Glutamatergic neuron (in vitro differentiated cells): ENCODE data around the gene ENDOU. TPM values are rescaled to one million over a fixed set of nuclear protein-coding genes. Genes with fewer than 3 reads are reported as not detected.

ENCODE experiments used
- DNase-seq: peaks from one replicate; pipeline ENCODE4 v3.0.0; 2022
- H3K27ac Mint-ChIP-seq: one replicate; pipeline ENCODE4 v1.8.0; 2020; ENCODE audit warnings: mild to moderate bottlenecking, mixed read lengths, inconsistent platforms; ENCODE audit not compliant: unreplicated experiment
- H3K27me3 Mint-ChIP-seq: one replicate; pipeline ENCODE4 v1.8.0; 2020; ENCODE audit warnings: mild to moderate bottlenecking, moderate library complexity, mixed read lengths, inconsistent platforms; ENCODE audit not compliant: unreplicated experiment
- H3K36me3 Mint-ChIP-seq: one replicate; pipeline ENCODE4 v1.8.0; 2020; ENCODE audit warnings: mild to moderate bottlenecking, mixed read lengths, inconsistent platforms; ENCODE audit not compliant: unreplicated experiment
- H3K4me1 Mint-ChIP-seq: one replicate; pipeline ENCODE4 v1.8.0; 2020; ENCODE audit warnings: mild to moderate bottlenecking, low read depth, mixed read lengths, inconsistent platforms; ENCODE audit not compliant: unreplicated experiment
- H3K4me3 Mint-ChIP-seq: one replicate; pipeline ENCODE4 v1.8.0; 2020; ENCODE audit warnings: mild to moderate bottlenecking, mixed read lengths, inconsistent platforms; ENCODE audit not compliant: unreplicated experiment
- H3K9me3 Mint-ChIP-seq: one replicate; pipeline ENCODE4 v1.8.0; 2020; ENCODE audit warnings: mild to moderate bottlenecking, moderate library complexity, mixed read lengths, inconsistent platforms; ENCODE audit not compliant: unreplicated experiment
- total RNA-seq: library from RNA; stranded (reverse); fragmentation: NEBNext Ultra II Directional; extraction: Animal tissue kit (Norgen Biotek cat#: 25700); gene quantifications from one replicate; pipeline ENCODE4 v1.2.1, GENCODE V29; 2021; ENCODE audit not compliant: unreplicated experiment
- TF ChIP-seq, protein P1 (sequence below): fragments of 200-600 bp; sonication (generic); IDR thresholded peaks from one replicate; pipeline ENCODE4 v1.5.0; 2021; ENCODE audit not compliant: partially characterized antibody, unreplicated experiment

ENDOU gene
- total RNA-seq, 1 donor from 2014 or later: not detected

DNA sequence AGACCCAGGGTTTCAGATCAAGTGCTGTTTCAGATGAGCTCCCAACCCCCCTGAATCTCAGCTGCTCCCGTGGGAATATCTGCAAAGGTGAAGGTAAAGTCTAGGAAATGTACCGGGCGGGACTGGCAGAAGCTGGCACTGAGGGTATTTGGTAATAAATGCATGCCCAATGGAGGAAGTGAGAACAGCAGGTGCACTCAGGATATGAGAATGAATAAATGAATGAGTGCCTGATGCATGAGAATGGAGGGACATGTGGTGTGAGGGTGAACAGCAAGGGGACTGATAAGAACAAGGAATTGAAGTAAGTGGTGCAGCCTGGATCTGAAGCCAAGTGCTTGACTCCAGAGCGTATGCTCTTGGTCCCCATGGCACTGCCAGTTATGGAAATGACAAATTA lies 21.8 kb upstream of the ENDOU start:
- Mint-ChIP-seq H3K4me1 (peaks cover 9% of the 10 kb centered on the region), H3K36me3 (no peaks in the 10 kb centered on the region), H3K27ac (peak overlapping the region; percentile 46), H3K27me3 (peaks cover 17% of the 10 kb centered on the region), H3K9me3 (peaks cover 12% of the 10 kb centered on the region), H3K4me3 (no peak overlapping the region)
- no peak for DNase-seq
- TF ChIP-seq, protein P1, sequence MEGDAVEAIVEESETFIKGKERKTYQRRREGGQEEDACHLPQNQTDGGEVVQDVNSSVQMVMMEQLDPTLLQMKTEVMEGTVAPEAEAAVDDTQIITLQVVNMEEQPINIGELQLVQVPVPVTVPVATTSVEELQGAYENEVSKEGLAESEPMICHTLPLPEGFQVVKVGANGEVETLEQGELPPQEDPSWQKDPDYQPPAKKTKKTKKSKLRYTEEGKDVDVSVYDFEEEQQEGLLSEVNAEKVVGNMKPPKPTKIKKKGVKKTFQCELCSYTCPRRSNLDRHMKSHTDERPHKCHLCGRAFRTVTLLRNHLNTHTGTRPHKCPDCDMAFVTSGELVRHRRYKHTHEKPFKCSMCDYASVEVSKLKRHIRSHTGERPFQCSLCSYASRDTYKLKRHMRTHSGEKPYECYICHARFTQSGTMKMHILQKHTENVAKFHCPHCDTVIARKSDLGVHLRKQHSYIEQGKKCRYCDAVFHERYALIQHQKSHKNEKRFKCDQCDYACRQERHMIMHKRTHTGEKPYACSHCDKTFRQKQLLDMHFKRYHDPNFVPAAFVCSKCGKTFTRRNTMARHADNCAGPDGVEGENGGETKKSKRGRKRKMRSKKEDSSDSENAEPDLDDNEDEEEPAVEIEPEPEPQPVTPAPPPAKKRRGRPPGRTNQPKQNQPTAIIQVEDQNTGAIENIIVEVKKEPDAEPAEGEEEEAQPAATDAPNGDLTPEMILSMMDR: no peak

- Mint-ChIP-seq H3K36me3 (no peaks in the 10 kb centered on the region), H3K4me3 (no peak overlapping the region), H3K4me1 (peaks cover 10% of the 10 kb centered on the region), H3K27me3 (peaks cover 17% of the 10 kb centered on the region), H3K9me3 (peaks cover 15% of the 10 kb centered on the region), H3K27ac (no peak overlapping the region)
- no peak for DNase-seq
- TF ChIP-seq, protein P1: no peak
Observed at GRCh38 chr12:47746523-47746922, 21.2 kb upstream of the ENDOU start.

DNA sequence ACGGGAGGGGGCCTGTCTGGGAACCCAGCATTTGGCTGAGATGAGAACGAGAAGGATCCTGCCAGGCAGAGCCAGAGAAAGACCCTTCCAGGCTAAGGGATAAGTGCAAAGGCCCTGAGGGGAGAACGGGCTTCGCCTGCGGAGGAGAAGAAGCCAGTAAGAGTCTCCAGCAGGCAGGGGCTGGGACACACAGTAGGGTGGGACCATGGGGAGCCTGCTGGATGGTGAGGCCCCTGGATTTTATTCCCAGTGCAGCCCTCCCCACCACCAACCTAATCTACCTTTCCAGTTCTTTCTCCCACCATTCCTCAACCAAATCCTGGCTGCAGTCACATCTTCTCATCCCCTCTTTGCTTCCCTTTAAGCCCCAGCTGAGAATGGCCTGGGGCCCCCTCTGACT lies 20.8 kb upstream of the ENDOU start:
- TF ChIP-seq, protein P1: no peak
- Mint-ChIP-seq H3K9me3 (peaks cover 15% of the 10 kb centered on the region), H3K27me3 (peaks cover 19% of the 10 kb centered on the region), H3K4me1 (peaks cover 10% of the 10 kb centered on the region), H3K36me3 (no peaks in the 10 kb centered on the region), H3K27ac (no peak overlapping the region), H3K4me3 (no peak overlapping the region)
- DNase-seq: no peak

- Mint-ChIP-seq H3K9me3 (peaks cover 15% of the 10 kb centered on the region), H3K27me3 (peaks cover 19% of the 10 kb centered on the region), H3K4me1 (peaks cover 10% of the 10 kb centered on the region), H3K36me3 (no peaks in the 10 kb centered on the region), H3K4me3 (no peak overlapping the region), H3K27ac (no peak overlapping the region)
- TF ChIP-seq, protein P1: no peak
- DNase-seq: no peak
Observed at GRCh38 chr12:47745485-47746041, 20.3 kb upstream of the ENDOU start.

- TF ChIP-seq, protein P1: no peak
- no peak overlapping the region for H3K27ac Mint-ChIP-seq
- no peak for DNase-seq
- no peak overlapping the region for H3K4me3 Mint-ChIP-seq
- H3K27me3 Mint-ChIP-seq: peaks cover 19% of the 10 kb centered on the region
- H3K36me3 Mint-ChIP-seq: no peaks in the 10 kb centered on the region
- H3K9me3 Mint-ChIP-seq: peaks cover 15% of the 10 kb centered on the region
- H3K4me1 Mint-ChIP-seq: peaks cover 10% of the 10 kb centered on the region
Observed at GRCh38 chr12:47744778-47745436, 19.6 kb upstream of the ENDOU start.
